GM18498 (cell line): ENCODE measurements around the gene CATSPERD.
"Not testable (repeated sequence)": the region's sequence is repeated elsewhere in the genome, so short reads cannot be mapped to it uniquely, and the experiment has no call there.

Experiments
- ATAC-seq: cut with Tn5 transposase; IDR thresholded peaks from one replicate; pipeline ENCODE4 v1.9.1; 2021; ENCODE audit warnings: mild to moderate bottlenecking, moderate library complexity; ENCODE audit not compliant: unreplicated experiment

CATSPERD gene

DNA sequence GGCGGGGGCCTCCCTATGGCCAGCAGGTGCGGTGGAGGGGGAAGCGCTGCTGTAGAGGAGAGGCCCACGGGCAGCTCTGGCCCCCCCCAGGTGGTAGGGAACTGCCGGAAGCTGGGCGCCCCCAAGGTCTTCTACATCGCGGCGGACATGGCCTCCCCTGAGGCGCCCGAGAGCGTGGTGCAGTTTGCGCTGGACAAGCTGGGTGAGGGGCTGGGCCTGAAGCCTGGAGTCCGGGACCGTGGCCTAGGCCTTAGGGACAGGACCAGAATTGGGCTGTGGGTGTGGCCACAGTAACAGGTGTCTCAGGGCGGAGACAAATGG, 34.2 kb upstream of the CATSPERD start:
- no peak for ATAC-seq

DNA sequence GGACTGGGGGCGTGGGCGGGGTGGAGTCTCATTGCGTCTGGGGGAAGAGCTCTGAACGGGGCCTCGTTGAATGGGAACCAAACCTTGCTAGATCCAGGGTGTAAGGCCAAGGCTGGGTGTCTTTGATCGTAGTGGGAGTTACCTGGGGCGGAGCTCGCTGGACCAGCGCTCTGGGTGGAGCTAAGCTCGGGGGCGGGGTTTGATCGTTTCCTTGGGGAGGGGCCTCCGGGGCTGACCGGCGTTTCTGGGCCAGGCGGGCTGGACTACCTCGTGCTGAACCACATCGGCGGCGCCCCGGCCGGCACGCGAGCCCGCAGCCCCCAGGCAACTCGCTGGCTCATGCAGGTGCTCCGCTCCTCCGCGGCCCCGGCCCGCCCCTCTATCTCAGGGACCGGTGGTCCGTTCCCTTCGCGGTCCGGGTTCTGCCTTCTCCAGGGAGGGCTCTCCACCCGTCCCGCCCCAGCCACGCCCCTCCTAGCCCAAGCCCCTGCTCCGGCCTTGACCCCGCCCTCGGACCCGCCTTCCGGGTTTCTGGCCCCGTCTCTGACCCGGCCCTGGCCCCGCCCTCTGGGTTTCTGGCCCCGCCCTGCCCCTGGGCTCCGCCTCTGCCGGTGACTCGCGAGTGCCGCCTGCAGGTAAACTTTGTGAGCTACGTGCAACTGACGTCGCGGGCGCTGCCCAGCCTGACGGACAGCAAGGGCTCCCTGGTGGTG, 33.6 kb upstream of the CATSPERD start:
- peak; percentile 56 for ATAC-seq

DNA sequence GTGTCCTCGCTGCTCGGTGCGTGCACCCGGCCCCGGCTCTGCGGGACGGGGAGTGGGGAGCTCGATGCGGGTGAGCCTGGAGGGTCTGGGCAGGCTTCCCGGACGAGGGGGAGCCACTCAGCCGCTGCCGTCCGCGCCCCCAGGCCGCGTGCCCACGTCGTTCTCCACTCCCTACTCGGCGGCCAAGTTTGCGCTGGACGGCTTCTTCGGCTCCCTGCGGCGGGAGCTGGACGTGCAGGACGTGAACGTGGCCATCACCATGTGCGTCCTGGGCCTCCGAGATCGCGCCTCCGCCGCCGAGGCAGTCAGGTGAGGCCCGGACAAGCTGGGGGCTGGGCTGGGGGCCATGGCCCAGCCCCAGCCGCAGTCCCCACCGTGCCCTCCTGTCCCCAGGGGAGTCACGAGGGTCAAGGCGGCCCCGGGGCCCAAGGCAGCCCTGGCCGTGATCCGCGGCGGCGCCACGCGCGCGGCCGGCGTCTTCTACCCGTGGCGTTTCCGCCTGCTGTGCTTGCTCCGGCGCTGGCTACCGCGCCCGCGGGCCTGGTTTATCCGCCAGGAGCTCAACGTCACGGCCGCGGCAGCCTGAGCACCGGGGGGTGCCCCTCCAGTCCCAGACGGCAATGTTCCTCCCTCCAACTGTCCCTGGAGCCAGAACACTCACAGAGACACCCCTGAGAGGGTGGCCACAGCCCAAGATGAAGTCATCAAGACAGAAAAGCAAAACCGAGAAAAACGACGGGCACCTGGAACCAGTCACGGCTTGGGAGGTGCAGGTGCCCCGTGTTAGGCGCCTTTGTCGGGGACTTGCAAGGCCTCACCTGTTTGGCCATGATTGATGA, 32.9 kb upstream of the CATSPERD start:
- no peak for ATAC-seq

DNA sequence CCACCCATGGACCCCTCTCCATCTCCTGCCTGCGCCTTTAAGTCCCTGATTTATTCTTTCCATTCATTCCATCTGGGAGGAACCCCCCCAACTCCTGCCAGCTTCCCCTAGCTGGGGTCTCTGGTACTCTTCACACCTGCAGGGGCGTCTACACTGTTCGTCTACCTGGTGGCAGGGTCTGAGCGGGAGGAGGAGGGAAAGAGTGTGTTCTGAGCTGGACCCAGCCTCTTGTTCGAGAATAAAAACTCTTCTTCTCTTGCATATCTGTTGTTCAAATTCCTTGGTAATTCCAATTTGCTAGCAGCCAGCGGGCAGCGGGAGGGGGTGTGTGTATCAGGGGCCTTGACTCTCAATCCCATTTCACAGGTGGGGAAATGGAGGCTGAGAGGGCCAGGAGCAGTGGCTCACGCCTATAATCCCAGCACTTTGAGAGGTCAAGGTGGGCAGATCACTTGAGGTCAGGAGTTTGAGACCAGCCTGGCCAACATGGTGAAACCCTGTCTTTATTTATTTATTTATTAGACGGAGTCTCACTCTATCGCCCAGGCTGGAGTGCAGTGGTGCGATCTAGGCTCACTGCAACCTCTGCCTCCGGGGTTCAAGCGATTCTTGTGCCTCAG, 32.1 kb upstream of the CATSPERD start:
- not testable (repeated sequence) for ATAC-seq

DNA sequence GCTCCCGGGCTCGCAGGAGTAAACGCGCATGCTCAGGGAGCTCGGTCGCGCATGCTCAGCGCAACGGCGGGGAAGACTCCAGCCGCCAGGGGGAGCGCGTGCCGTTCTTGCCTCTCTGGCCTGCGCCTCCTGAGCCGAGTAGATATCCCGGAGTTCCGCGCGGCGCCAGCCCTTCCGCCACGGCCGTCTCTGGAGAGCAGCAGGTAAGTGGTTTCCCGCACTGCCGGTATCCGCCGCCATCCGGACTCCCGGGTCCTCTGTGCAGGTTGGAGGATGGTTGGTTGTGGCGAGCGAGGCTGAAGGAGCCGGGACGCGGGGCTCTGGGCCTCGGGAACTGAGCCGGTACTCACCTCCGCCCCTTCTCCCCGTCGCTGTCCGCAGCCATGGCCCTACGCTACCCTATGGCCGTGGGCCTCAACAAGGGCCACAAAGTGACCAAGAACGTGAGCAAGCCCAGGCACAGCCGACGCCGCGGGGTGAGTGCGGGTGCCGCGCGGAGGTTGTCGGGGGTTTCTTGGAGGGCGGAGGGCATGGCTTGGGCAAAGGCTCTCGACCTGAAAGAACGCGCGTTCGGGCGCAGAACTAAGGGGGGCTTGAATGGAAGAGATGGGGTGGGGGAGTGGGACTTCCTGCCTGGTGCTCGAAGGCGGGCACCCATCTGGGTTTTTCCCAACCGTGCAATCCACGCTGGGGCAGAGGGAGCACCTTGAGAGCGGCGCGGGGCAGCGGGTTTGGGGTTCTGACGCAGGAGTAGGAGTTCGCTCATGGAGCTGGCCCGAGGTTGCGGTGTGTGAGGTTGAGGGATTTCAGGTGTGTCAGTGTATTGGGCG, 30.1 kb upstream of the CATSPERD start, which contains the start of gene RPL36:
TSS of gene RPL36 (plus strand) at position 171 of the 830 bp plus-strand sequence. CDS start at position 384, 213 bp downstream.
- peak; percentile 48 for ATAC-seq

DNA sequence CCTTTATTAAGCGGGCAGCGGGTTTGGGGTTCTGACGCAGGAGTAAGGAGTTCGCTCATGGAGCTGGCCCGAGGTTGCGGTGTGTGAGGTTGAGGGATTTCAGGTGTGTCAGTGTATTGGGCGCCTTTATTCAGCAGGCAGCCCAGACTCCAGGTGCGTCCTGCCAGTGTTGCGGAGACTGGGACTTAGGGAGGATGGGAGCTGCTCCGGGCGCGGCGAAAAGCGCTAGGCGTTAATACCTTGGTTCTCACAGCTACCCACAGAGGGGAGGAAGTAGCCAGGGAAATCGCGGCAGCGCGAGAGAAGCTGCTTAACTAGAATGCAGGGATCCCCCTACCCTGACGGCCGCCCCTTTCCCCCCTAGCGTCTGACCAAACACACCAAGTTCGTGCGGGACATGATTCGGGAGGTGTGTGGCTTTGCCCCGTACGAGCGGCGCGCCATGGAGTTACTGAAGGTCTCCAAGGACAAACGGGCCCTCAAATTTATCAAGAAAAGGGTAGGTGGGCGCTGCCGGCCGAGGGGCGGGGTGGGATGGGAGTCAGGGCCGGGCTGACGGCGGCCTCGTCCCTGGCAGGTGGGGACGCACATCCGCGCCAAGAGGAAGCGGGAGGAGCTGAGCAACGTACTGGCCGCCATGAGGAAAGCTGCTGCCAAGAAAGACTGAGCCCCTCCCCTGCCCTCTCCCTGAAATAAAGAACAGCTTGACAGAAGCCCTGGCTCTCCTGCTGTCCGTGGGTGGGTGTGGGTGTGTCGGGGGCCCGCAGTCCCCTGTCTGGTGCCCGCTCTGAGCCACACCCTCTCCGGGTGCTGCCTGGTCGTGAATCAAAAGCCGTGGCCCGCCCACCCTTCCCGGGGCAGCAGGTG, 29.2 kb upstream of the CATSPERD start:
- no peak for ATAC-seq

DNA sequence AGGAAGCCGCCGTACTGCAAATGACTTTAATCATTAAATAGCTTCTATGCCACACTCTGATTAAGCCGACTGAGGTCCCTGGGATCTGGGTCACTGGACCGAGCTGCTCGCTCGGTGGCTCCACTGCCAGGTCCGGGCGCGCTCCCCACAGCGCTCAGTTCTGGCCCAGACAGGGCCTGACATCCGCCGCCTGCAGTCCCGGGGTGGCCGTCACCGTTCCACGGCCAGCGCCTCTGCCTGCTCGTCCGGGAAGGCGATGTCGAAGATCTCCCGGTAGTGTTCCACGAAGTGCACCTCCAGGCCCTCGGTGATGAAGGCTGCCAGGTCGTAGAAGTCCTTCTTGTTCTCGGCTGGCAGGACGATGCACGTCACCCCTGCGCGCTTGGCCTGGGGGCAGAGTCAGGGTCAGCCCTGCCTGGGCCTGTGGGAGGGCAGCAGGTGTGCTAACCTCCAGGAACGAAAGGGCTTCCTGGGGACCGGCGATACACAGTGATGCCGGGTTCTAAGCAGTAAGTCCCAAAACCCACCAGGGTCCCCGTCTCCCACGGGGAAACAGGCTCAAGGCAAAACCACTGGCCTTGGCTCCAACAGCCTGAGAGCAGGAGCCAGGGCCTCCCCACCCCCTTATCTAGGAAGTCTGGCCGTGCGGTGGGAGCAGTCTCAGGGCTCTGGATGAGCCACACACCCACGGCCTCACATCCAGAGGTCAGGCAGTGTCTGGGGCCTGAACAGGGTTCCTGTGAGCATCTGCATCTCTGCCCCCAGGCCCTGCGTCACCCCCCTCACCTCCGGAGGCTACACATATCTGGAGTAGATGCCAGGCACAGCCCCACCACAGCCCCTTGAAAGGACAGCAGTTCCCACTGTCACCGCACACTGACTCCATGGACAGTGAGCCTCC, 28.4 kb upstream of the CATSPERD start:
- no peak for ATAC-seq

DNA sequence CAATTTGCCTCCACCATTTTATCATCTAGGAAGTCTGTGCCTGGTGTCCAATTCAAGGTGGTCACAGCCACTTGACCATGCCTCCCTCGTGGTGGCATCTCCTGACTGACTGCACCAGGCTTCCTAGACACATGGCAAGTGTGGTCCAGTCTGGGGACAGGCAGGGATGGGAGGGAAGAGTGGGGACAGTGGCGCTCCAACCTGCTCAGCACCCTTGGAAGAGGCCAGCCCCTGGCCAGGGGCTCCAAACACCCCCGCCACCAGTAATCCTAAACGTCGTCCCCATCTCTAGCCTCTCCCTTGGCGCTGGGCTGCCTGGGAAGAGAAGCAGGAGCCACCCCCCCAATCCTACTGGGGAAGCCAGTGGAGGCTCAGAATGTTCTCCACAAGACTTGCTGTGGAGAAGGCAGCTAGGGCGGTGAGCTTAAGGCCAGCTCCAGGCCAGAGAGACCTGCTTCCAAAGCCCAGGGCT, 27.7 kb upstream of the CATSPERD start:
- ATAC-seq, result no peak

DNA sequence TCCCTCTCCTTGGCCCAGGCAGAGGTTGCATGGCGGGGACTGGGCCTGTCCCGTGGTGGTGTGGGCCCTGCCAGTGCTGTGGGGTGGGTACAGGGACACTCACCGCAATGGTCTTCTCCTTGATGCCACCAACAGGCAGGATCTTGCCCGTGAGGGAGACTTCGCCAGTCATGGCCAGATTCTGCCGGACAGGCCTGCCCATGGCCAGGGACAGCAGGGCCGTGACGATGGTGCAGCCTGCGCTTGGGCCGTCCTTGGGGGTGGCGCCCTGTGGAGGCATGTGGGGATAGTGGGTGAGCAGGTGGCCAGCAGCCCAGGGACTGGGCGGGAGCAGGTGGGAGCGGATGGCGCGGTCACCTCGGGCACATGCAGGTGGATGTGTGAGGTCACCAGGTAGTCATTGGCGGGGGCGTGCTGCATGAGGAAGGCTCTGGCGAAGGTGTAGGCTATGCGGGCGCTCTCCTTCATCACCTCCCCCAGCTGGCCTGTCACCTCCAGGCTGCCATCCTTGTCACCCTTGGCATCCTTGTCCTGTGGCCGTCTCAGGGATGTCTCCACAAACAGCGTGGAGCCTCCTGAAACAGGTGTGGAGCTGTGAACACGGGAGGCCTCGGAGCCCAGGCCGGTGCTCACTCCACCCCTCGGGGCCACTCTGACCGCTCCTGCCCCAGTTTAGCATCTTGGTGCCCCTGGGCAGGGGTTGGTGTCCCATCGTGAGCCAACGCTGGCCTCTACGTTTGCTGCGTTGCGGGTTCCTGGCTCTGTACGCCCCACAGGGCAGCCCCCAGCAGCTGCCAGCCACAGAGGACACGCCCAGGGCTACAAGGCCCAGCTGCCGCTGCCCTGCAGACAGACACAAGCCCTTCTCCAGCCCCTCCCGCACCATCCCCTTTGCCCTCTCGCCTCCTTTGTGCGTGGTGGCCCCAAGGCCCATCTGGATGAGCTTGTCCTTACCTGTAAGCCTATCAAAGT, 27.0 kb upstream of the CATSPERD start:
- ATAC-seq, result no peak

DNA sequence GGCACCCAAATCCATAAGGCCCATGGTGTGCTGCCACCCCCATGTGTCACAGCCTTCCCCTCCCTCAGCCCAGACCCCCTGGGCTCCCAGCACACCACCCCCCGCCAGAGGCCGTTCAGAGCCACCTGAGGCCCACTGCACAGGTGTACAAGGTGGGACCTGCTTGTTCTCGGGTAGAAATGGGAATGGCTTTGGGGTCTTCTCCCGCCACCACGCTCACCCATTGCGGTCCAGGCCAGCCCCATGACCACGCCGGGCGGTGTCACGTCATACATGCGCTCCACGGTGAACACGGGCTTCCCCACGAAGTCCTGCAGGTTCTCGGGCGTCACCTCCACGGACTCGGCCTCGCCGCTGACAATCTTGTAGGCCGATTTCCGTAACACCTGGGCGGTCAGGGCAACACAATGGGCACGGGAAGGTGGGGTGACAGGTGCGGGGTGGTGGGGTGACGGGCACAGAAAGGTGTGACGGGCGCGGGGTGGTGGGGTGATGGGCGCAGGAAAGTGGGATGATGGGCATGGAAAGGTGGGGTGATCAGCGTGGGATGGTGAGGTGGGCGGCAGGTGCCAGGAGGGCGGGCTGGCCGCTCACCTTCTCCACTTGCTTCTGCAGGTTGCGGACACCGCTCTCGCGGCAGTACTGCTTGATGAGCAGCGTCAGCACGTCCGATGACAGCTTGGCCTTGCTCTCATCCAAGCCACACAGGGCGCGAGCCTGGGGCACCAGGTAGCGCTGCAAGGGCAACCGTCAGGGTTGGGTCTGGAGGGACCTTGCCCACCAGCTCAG, 26.1 kb upstream of the CATSPERD start:
- ATAC-seq, result no peak

DNA sequence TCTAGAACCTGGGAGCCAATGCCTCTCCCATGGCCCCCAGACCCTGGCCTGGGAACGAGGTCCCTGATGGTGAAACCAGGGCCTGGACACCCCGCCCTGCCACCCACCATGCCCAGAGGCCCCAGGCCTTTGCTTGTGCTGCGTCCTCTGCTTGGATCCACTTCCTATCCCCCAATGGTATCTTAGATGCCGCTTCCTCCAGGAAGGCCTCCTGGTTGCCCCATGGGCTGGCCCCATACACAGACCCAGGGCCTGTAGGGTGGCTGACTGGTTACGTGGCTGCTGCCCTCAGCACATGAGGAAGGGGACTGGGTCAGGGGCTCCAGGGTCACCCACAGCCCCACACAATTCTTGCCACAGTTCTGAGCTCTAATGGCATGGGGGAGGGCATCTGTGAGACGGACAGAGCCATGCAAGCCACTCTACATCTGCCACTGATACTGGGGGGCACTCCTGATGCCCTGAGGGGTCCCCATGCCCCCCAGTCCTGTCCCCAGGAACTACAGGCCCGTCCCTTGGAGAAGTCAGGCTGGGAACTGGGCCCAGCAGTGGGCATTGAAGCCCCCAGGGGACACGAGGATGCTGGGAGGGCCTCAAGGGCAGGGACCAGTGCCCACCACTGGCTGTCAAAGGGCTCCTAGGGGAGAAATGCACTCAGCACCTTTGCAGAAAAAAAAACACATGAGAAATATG, 25.3 kb upstream of the CATSPERD start:
- ATAC-seq, result no peak

DNA sequence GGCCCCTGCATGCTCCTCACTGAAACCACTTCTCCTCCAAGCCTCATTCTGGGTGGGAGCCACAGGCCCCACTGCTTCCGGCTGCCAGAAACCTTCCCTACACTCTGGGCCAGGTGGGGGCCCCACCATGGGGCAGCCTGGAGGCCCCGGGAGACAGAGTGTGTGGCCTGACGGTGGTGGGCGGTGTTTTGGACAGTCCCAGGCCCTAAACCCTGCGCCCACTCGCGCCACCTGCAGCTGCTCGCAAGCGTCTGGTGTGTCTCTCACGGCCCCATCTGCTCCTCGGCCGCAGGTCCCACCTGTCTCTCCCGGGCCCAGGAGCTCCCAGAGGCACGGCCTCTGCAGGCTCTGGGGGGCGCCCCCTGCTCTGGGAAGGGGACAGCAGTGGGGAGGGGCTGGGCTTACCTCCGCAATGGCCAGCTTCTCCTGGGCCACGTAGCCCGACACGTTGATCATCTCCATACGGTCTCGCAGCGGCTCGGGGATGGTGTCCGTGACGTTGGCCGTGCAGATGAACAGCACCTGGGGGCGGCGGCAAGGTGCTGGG, 24.7 kb upstream of the CATSPERD start:
- ATAC-seq, result no peak

DNA sequence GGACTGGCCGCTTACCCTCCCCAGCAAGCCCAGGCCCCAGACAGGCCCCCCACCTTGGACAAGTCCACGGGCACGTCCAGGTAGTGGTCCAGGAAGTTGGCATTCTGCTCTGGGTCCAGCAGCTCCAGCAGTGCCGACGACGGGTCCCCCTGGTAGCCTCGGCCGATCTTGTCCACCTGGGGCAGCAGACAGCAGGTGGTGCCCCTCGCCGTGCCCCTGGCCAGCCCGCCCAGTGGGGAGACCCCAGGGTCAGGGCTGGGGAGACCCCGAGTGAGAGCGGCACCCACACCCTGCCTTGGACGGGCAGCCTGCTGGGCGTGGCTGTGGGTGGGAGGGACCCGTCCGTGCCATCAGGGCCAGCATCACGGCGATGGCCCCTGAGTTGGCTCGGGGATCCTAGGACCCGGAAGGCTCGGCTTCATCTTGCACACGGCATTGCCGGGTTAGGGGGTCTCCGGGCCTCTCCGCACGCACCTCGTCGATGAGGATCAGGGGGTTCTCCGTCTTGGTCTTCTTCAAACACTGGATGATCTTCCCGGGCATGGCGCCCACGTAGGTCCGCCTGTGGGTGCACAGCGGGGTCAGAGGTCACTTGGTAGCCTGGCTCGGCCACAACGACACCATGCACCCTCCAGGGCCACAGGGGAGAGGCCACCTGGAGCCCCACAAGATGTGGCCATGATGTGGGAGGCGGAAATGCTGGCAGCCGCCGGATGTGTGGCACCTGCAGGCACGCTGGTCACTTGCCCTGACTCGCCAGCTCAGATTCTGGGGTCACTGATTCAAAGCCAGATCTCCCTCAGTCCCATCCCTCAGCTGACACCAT, 24.0 kb upstream of the CATSPERD start:
- ATAC-seq, result no peak

DNA sequence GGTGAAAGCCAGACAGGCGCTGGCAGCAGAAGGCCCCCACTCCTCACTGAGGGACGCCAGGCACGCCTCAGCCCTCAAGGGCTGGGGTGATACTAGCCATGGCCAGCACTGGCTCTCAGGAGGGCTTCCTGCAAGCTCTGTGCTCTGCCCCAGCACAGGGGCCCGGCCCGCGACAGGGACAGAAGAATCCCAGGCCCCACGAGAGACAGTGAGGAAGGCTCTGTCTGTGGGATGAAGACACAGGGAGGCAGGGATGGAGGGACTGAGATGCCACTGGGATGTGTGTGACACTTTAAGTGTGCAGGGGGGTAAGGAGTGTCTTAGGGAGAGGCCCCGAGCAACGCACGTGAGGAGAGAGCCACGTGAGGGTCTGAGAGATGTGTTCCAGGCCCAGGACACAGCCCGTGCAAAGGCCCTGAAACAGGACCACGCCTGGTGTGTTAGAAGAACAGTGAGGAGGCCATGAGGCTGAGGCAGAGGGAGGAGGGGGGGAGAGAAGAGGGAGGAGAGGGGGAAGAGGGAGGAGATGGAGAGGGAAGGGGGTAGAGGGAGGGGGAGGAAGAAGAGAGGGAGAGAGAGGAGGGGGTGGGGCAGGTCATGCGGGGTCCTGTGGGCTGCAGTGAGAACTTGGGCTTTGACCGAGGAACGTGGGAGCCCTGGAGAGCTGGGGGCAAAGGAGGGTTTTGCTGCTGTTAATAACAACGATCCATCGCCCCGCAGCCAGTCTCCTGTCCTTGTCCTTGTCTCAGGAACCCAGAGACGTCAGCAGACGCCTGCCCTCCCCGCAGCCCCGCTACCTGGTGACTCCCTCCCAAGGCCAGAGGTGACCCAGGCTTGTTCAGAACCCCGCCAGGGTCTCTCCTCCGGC, 23.2 kb upstream of the CATSPERD start:
- no peak for ATAC-seq
